SH-SY5Y (cell line): Measurements from ENCODE around the gene PLAC8L1.

ENCODE experiments used
- GATA2 ChIP-seq: IDR thresholded peaks from 2 replicates; pipeline ENCODE4 v1.6.1; 2011; ENCODE audit warnings: mild to moderate bottlenecking, low read depth, low read length
- GATA3 ChIP-seq: IDR thresholded peaks from 2 replicates; pipeline ENCODE4 v1.6.1; 2011; ENCODE audit warnings: low read depth, mild to moderate bottlenecking, low read length, moderate library complexity

- TF ChIP-seq GATA2 = no peak
- TF ChIP-seq GATA3 = no peak
These were observed 46.6 kb upstream of the PLAC8L1 start for GRCh38 chr5:146151970-146152369.
